Measurements from ENCODE around the gene PKP4.
"Not testable (repeated sequence)": the region's sequence is repeated elsewhere in the genome, so short reads cannot be mapped to it uniquely, and the experiment has no call there.

- TF ChIP-seq, protein P1, sequence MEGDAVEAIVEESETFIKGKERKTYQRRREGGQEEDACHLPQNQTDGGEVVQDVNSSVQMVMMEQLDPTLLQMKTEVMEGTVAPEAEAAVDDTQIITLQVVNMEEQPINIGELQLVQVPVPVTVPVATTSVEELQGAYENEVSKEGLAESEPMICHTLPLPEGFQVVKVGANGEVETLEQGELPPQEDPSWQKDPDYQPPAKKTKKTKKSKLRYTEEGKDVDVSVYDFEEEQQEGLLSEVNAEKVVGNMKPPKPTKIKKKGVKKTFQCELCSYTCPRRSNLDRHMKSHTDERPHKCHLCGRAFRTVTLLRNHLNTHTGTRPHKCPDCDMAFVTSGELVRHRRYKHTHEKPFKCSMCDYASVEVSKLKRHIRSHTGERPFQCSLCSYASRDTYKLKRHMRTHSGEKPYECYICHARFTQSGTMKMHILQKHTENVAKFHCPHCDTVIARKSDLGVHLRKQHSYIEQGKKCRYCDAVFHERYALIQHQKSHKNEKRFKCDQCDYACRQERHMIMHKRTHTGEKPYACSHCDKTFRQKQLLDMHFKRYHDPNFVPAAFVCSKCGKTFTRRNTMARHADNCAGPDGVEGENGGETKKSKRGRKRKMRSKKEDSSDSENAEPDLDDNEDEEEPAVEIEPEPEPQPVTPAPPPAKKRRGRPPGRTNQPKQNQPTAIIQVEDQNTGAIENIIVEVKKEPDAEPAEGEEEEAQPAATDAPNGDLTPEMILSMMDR (conservative IDR thresholded peaks at IDR 0.05; ENCODE audit: low read depth, low read length): not testable (repeated sequence)
- TF ChIP-seq EZH2phosphoT487 (IDR thresholded peaks at IDR 0.05; ENCODE audit: borderline replicate concordance, low read length): not testable (repeated sequence)
These were observed 17.8 kb downstream of the PKP4 start for GRCh38 chr2:158474526-158475011.
